HepG2 (cell line): ENCODE measurements around the gene MSI2. TPM values are rescaled to one million over a fixed set of nuclear protein-coding genes. Genes with fewer than 3 reads are reported as not detected.
A peak's percentile ranks its signal among the peaks of the same experiment; 100 is the strongest.

Source experiments
- CREBL2 ChIP-seq: sonication (generic); formaldehyde crosslinking; IDR thresholded peaks from 2 replicates; pipeline ENCODE4 v1.8.1; 2023; ENCODE audit warnings: missing genetic modification reagents, mild to moderate bottlenecking, borderline replicate concordance
- GATAD2A ChIP-seq: IDR thresholded peaks from 2 replicates; pipeline ENCODE4 v1.6.1; 2016
- GFI1 ChIP-seq: sonication (generic); formaldehyde crosslinking; IDR thresholded peaks from 2 replicates; pipeline ENCODE4 v1.5.0; 2020; ENCODE audit warnings: missing genetic modification reagents, mild to moderate bottlenecking, borderline replicate concordance
- KDM5B ChIP-seq: sonication (generic); formaldehyde crosslinking; IDR thresholded peaks from 2 replicates; pipeline ENCODE4 v1.4.0; 2020; ENCODE audit warnings: missing genetic modification reagents, mild to moderate bottlenecking, borderline replicate concordance
- KLF12 ChIP-seq: sonication (generic); formaldehyde crosslinking; IDR thresholded peaks from 2 replicates; pipeline ENCODE4 v1.4.0; 2020; ENCODE audit warnings: missing genetic modification reagents, borderline replicate concordance
- KMT2B ChIP-seq: IDR thresholded peaks from 2 replicates; pipeline ENCODE4 v1.6.1; 2016; ENCODE audit warnings: missing genetic modification reagents, missing compliant biosample characterization
- LBX2 ChIP-seq: sonication (generic); formaldehyde crosslinking; IDR thresholded peaks from 2 replicates; pipeline ENCODE4 v1.5.0; 2020; ENCODE audit warnings: missing genetic modification reagents, mild to moderate bottlenecking, borderline replicate concordance
- NRL ChIP-seq: sonication (generic); formaldehyde crosslinking; IDR thresholded peaks from 2 replicates; pipeline ENCODE4 v1.5.0; 2020; ENCODE audit warnings: missing genetic modification reagents, mild to moderate bottlenecking, moderate library complexity, borderline replicate concordance
- SRY ChIP-seq: sonication (generic); formaldehyde crosslinking; IDR thresholded peaks from 2 replicates; pipeline ENCODE4 v1.8.0; 2022; ENCODE audit warnings: mild to moderate bottlenecking, missing genetic modification reagents
- TBX3 ChIP-seq: fragments of 450-650 bp; IDR thresholded peaks from 2 replicates; pipeline ENCODE4 v1.6.1; 2017; ENCODE audit warnings: antibody characterized with exemption, mild to moderate bottlenecking, inconsistent platforms, borderline replicate concordance
- THAP11 ChIP-seq: IDR thresholded peaks from 2 replicates; pipeline ENCODE4 v1.6.1; 2016; ENCODE audit warnings: missing biosample characterization, missing genetic modification reagents
- ZBED4 ChIP-seq: sonication (generic); formaldehyde crosslinking; IDR thresholded peaks from 2 replicates; pipeline ENCODE4 v1.4.0; 2020; ENCODE audit warnings: missing genetic modification reagents, borderline replicate concordance
- ZBTB33 ChIP-seq: sonication (generic); formaldehyde crosslinking; IDR thresholded peaks from 2 replicates; pipeline ENCODE4 v1.4.0; 2020; ENCODE audit warnings: missing genetic modification reagents
- ZC3H4 ChIP-seq: sonication (generic); formaldehyde crosslinking; IDR thresholded peaks from 2 replicates; pipeline ENCODE4 v1.4.0; 2020; ENCODE audit warnings: missing genetic modification reagents, borderline replicate concordance
- ZNF326 ChIP-seq: sonication (generic); formaldehyde crosslinking; IDR thresholded peaks from 2 replicates; pipeline ENCODE4 v1.4.0; 2020; ENCODE audit warnings: missing genetic modification reagents, borderline replicate concordance
- ZNF530 ChIP-seq: sonication (generic); formaldehyde crosslinking; IDR thresholded peaks from 2 replicates; pipeline ENCODE4 v1.5.0; 2020; ENCODE audit warnings: low read depth, mild to moderate bottlenecking, missing genetic modification reagents
- ZSCAN25 ChIP-seq: sonication (generic); formaldehyde crosslinking; IDR thresholded peaks from 2 replicates; pipeline ENCODE4 v1.8.0; 2022; ENCODE audit warnings: mild to moderate bottlenecking, missing genetic modification reagents
- polyA plus RNA-seq, 8 experiments: library from polyadenylated mRNA; depleted of rRNA in 3 of 8; stranded (reverse) in 7 of 8; unstranded in 1 of 8; fragments of >200 nt; fragmentation: Illumina TruSeq in 4 of 8; extraction: Trizol in 4 of 8; gene quantifications; 2 replicates each; pipeline versions ENCODE4 v1.2.1 to v1.2.3, GENCODE V29; 2011 to 2016; ENCODE audit warnings: low read depth in 4 of 8, missing spikeins in 1 of 8, mixed read lengths in 1 of 8; ENCODE audit not compliant: insufficient read depth in 1 of 8
- total RNA-seq, 5 experiments: library from RNA; depleted of rRNA; stranded (reverse); fragments of >200 nt; fragmentation: Illumina TruSeq; extraction: Trizol; gene quantifications; 2 replicates each; pipeline ENCODE4 v1.2.3, GENCODE V29; 2016; ENCODE audit warnings: low read depth in 1 of 5
- TF ChIP-seq, protein P1 (sequence below): sonication (generic); formaldehyde crosslinking; IDR thresholded peaks from 2 replicates; pipeline ENCODE4 v1.5.1; 2020; ENCODE audit warnings: missing genetic modification reagents, mild to moderate bottlenecking, borderline replicate concordance

Gene MSI2
- total and polyA plus RNA-seq, 2 of the 13 experiments (the other 11 are each of a cell fraction or from before 2014, with no cell fraction given), result 77.5 to 78.4 TPM

DNA sequence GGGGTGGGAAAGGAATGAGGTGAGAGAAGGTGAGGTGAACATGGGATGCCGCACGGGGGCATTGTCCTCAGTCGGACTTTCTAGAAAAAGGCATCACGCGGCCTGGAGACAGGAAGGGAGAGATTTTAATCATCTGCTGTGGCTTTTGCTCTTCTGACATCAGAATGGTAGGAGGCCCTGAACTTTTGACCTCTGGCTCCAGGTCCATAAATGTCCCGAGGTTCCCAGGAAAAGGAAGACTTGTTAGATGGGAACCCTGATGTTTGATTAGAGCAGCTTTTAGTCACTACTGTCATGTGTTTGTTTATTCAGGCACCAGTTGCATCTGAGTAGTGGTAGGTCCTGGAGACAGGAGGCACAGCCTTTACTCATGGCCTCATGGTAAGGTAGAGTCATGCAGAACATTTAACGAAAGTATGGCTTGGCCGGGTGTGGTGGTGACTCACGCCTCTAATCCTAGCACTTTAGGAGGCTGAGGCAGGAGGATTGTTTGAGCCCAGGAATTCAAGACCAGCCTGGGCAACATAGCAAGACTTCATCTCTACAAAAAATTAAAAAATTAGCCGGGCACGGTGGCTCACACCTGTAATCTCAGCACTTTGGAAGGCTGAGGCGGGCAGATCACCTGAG, 203.1 kb downstream of the MSI2 start (continued):
- TF ChIP-seq ZBED4 (CRISPR knock-in tag), result no peak
- TF ChIP-seq ZSCAN25 (CRISPR knock-in tag), result no peak; the same call in 1 of the 2 replicates
- no peak for TF ChIP-seq ZNF326 (CRISPR knock-in tag)
- TF ChIP-seq LBX2, result no peak; the same call in 1 of the 2 replicates
- TF ChIP-seq ZC3H4 (CRISPR knock-in tag), result no peak
- TF ChIP-seq, protein P1, sequence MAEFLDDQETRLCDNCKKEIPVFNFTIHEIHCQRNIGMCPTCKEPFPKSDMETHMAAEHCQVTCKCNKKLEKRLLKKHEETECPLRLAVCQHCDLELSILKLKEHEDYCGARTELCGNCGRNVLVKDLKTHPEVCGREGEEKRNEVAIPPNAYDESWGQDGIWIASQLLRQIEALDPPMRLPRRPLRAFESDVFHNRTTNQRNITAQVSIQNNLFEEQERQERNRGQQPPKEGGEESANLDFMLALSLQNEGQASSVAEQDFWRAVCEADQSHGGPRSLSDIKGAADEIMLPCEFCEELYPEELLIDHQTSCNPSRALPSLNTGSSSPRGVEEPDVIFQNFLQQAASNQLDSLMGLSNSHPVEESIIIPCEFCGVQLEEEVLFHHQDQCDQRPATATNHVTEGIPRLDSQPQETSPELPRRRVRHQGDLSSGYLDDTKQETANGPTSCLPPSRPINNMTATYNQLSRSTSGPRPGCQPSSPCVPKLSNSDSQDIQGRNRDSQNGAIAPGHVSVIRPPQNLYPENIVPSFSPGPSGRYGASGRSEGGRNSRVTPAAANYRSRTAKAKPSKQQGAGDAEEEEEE (CRISPR knock-in tag), result no peak; the same call in 1 of the 2 replicates
- peak; percentile 99 for TF ChIP-seq GATAD2A (CRISPR knock-in tag)
- TF ChIP-seq ZNF530 (CRISPR knock-in tag), result no peak
- peak; percentile 60; the same call in 1 of the 2 replicates for TF ChIP-seq SRY (CRISPR knock-in tag)
- TF ChIP-seq NRL (CRISPR knock-in tag), result no peak
- no peak for TF ChIP-seq CREBL2
- TF ChIP-seq ZBTB33, result peak; percentile 48
- no peak for TF ChIP-seq KLF12 (CRISPR knock-in tag)
- TF ChIP-seq THAP11 (CRISPR knock-in tag), result no peak; the same call in 1 of the 2 replicates
- 0 out of 2 replicates have a peak, but pooled peaks have one; percentile 41 for TF ChIP-seq KMT2B (CRISPR knock-in tag)
- TF ChIP-seq TBX3, result no peak; the same call in 1 of the 2 replicates
- peak; percentile 97 for TF ChIP-seq GFI1 (CRISPR knock-in tag)
- TF ChIP-seq KDM5B (CRISPR knock-in tag), result no peak
